Subcutaneous abdominal adipose tissue (tissue), 5 donors: ENCODE results near the gene GRK4.
A peak's percentile ranks its signal among the peaks of the same experiment; 100 is the strongest.

Experiments
- H3K27ac ChIP-seq: one replicate; pipeline ENCODE4 v1.7.0; 2013; ENCODE audit warnings: low read depth, mild to moderate bottlenecking, inconsistent platforms, low read length, moderate library complexity
- H3K27me3 ChIP-seq, 5 donors: one replicate each; pipeline ENCODE4 v1.7.0; 2013; ENCODE audit warnings: low read length in 5 of 5, inconsistent platforms in 1 of 5; ENCODE audit not compliant: control insufficient read depth in 5 of 5, insufficient read depth in 4 of 5
- H3K36me3 ChIP-seq, 5 donors: one replicate each; pipeline ENCODE4 v1.7.0; 2013; ENCODE audit warnings: low read length in 5 of 5; ENCODE audit not compliant: control insufficient read depth in 5 of 5, insufficient read depth in 5 of 5
- H3K4me1 ChIP-seq, 5 donors: one replicate each; pipeline ENCODE4 v1.7.0; 2013; ENCODE audit warnings: low read length in 5 of 5, mild to moderate bottlenecking in 3 of 5, moderate library complexity in 1 of 5; ENCODE audit not compliant: control insufficient read depth in 5 of 5, insufficient read depth in 5 of 5
- H3K4me3 ChIP-seq, 5 donors: one replicate each; pipeline ENCODE4 v1.7.0; 2013; ENCODE audit warnings: low read length in 5 of 5, low read depth in 1 of 5
- H3K9ac ChIP-seq, 5 donors: one replicate each; pipeline ENCODE4 v1.7.0; 2013; ENCODE audit warnings: low read length in 5 of 5, mild to moderate bottlenecking in 4 of 5, moderate library complexity in 3 of 5
- H3K9me3 ChIP-seq, 5 donors: one replicate each; pipeline ENCODE4 v1.7.0; 2013; ENCODE audit warnings: low read length in 5 of 5; ENCODE audit not compliant: control insufficient read depth in 5 of 5
- donor health status: healthy.
- donor health status: healthy.
- donor health status: healthy.
- donor health status: healthy.
- donor health status: healthy.

GRK4 gene

GRCh38 chr4:3010998-3011397, 47.6 kb downstream of the GRK4 start:
- no peak overlapping the region for H3K4me3 ChIP-seq
- no peaks in the 10 kb centered on the region for H3K36me3 ChIP-seq
- no peak overlapping the region for H3K9ac ChIP-seq
- H3K27ac ChIP-seq, result peak overlapping the region; percentile 13
- H3K9me3 ChIP-seq, result no peaks in the 10 kb centered on the region
- H3K4me1 ChIP-seq, result peaks cover 0 to 15% (median 11%) of the 10 kb centered on the region in 5 donors
- no peaks in the 10 kb centered on the region for H3K27me3 ChIP-seq

GRCh38 chr4:3011456-3012220, 48.3 kb downstream of the GRK4 start:
- H3K27ac ChIP-seq, result no peak overlapping the region
- H3K9ac ChIP-seq, result no peak overlapping the region
- peaks cover 0 to 15% (median 11%) of the 10 kb centered on the region in 5 donors for H3K4me1 ChIP-seq
- H3K4me3 ChIP-seq, result no peak overlapping the region
- no peaks in the 10 kb centered on the region for H3K36me3 ChIP-seq
- no peaks in the 10 kb centered on the region for H3K27me3 ChIP-seq
- no peaks in the 10 kb centered on the region for H3K9me3 ChIP-seq

- Histone ChIP-seq H3K27ac (no peak overlapping the region), H3K36me3 (no peaks in the 10 kb centered on the region), H3K27me3 (no peaks in the 10 kb centered on the region), H3K9me3 (no peaks in the 10 kb centered on the region), H3K4me1 (peaks cover 0 to 15% (median 11%) of the 10 kb centered on the region in 5 donors), H3K4me3 (no peak overlapping the region), H3K9ac (no peak overlapping the region)
Observed at GRCh38 chr4:3013323-3013722, 50.0 kb downstream of the GRK4 start.

- no peak overlapping the region for H3K4me3 ChIP-seq
- H3K4me1 ChIP-seq, result peaks cover 0 to 15% (median 11%) of the 10 kb centered on the region in 5 donors
- H3K27ac ChIP-seq, result no peak overlapping the region
- H3K36me3 ChIP-seq, result no peaks in the 10 kb centered on the region
- no peaks in the 10 kb centered on the region for H3K9me3 ChIP-seq
- H3K27me3 ChIP-seq, result no peaks in the 10 kb centered on the region
- no peak overlapping the region for H3K9ac ChIP-seq
Observed at GRCh38 chr4:3013839-3014350, 50.5 kb downstream of the GRK4 start.

- H3K9ac ChIP-seq, result no peak overlapping the region
- no peaks in the 10 kb centered on the region for H3K36me3 ChIP-seq
- no peaks in the 10 kb centered on the region for H3K27me3 ChIP-seq
- no peaks in the 10 kb centered on the region for H3K4me1 ChIP-seq
- H3K4me3 ChIP-seq, result no peak overlapping the region
- no peak overlapping the region for H3K27ac ChIP-seq
- H3K9me3 ChIP-seq, result no peaks in the 10 kb centered on the region
Observed at GRCh38 chr4:3016961-3017360, 53.6 kb downstream of the GRK4 start.

GRCh38 chr4:3017504-3017903, 54.1 kb downstream of the GRK4 start:
- no peak overlapping the region for H3K27ac ChIP-seq
- H3K9ac ChIP-seq, result no peak overlapping the region
- H3K36me3 ChIP-seq, result no peaks in the 10 kb centered on the region
- H3K4me1 ChIP-seq, result no peaks in the 10 kb centered on the region
- H3K4me3 ChIP-seq, result no peak overlapping the region
- H3K9me3 ChIP-seq, result no peaks in the 10 kb centered on the region
- H3K27me3 ChIP-seq, result no peaks in the 10 kb centered on the region

GRCh38 chr4:3019145-3019846, 55.9 kb downstream of the GRK4 start:
- H3K27ac ChIP-seq, result no peak overlapping the region
- H3K27me3 ChIP-seq, result no peaks in the 10 kb centered on the region

GRCh38 chr4:3021127-3021526, 57.8 kb downstream of the GRK4 start:
- Histone ChIP-seq H3K9ac (no peak overlapping the region), H3K4me3 (no peak overlapping the region), H3K27me3 (no peaks in the 10 kb centered on the region), H3K27ac (no peak overlapping the region), H3K4me1 (no peaks in the 10 kb centered on the region), H3K9me3 (peaks cover 0 to 7% (median 0%) of the 10 kb centered on the region in 5 donors), H3K36me3 (no peaks in the 10 kb centered on the region)

More at GRCh38 chr4:3019145-3019846, 55.9 kb downstream of the GRK4 start:
- Histone ChIP-seq H3K4me3 (no peak overlapping the region), H3K9ac (no peak overlapping the region), H3K4me1 (no peaks in the 10 kb centered on the region), H3K36me3 (no peaks in the 10 kb centered on the region), H3K9me3 (peaks cover 0 to 7% (median 0%) of the 10 kb centered on the region in 5 donors)

- no peak overlapping the region for H3K9ac ChIP-seq
- H3K27me3 ChIP-seq, result no peaks in the 10 kb centered on the region
- no peak overlapping the region for H3K4me3 ChIP-seq
- peaks cover 0 to 7% (median 0%) of the 10 kb centered on the region in 5 donors for H3K9me3 ChIP-seq
- H3K36me3 ChIP-seq, result no peaks in the 10 kb centered on the region
- H3K27ac ChIP-seq, result no peak overlapping the region
- H3K4me1 ChIP-seq, result no peaks in the 10 kb centered on the region
Observed at GRCh38 chr4:3021627-3022026, 58.3 kb downstream of the GRK4 start.

- Histone ChIP-seq H3K9ac (no peak overlapping the region), H3K36me3 (no peaks in the 10 kb centered on the region), H3K27ac (no peak overlapping the region), H3K9me3 (peaks cover 0 to 7% (median 0%) of the 10 kb centered on the region in 5 donors), H3K27me3 (no peaks in the 10 kb centered on the region), H3K4me1 (no peaks in the 10 kb centered on the region), H3K4me3 (no peak overlapping the region)
Observed at GRCh38 chr4:3022112-3022511, 58.7 kb downstream of the GRK4 start.
